Gastrocnemius medialis (tissue), 4 donors: ENCODE results near the gene MEF2C. TPM values are rescaled to one million over a fixed set of nuclear protein-coding genes. Genes with fewer than 3 reads are reported as not detected.

ENCODE experiments used
- ATAC-seq, 2 donors: fragments of 150-250 bp; one replicate each; pipeline ENCODE4 v1.9.1; 2016
- DNase-seq, 2 donors: peaks; one replicate each; pipeline ENCODE4 v3.0.0-alpha.2; 2019
- H3K27ac ChIP-seq, 4 donors: fragments of 200-600 bp; sonication (generic); 1 replicate in 1 of 4; 2 replicates in 3 of 4; pipeline ENCODE4 v1.5.1; 2016 to 2018; ENCODE audit warnings: mild to moderate bottlenecking in 2 of 4, moderate library complexity in 1 of 4
- H3K27me3 ChIP-seq, 3 donors: fragments of 200-600 bp; sonication (generic) in 2 of 3; 1 replicate in 1 of 3; 2 replicates in 2 of 3; pipeline versions ENCODE4 v1.5.1 to v1.6.0; 2016 to 2019; ENCODE audit warnings: mild to moderate bottlenecking in 1 of 3, moderate library complexity in 1 of 3
- H3K36me3 ChIP-seq, 2 donors: fragments of 200-600 bp; sonication (generic) in 1 of 2; one replicate each; pipeline ENCODE4 v1.5.1; 2017 to 2018
- H3K4me1 ChIP-seq, 2 donors: fragments of 200-600 bp; sonication (generic) in 1 of 2; one replicate each; pipeline ENCODE4 v1.5.1; 2016 to 2017; ENCODE audit warnings: mild to moderate bottlenecking in 2 of 2
- H3K4me3 ChIP-seq, 4 donors: fragments of 200-600 bp; sonication (generic) in 3 of 4; 1 replicate in 1 of 4; 2 replicates in 3 of 4; pipeline ENCODE4 v1.5.1; 2016 to 2019; ENCODE audit warnings: mild to moderate bottlenecking in 2 of 4
- H3K9me3 ChIP-seq, 3 donors: fragments of 200-600 bp; sonication (generic) in 2 of 3; 1 replicate in 1 of 3; 2 replicates in 2 of 3; pipeline ENCODE4 v1.5.1; 2016 to 2019
- POLR2A ChIP-seq, 2 donors: fragments of 450-650 bp; IDR thresholded peaks; one replicate each; pipeline ENCODE4 v1.6.1; 2017; ENCODE audit warnings: antibody characterized with exemption in 2 of 2, mild to moderate bottlenecking in 2 of 2, moderate library complexity in 2 of 2
- in situ Hi-C, 4 donors: fragments of 200-750 bp; cut with MboI; loops; one replicate each; pipeline versions ENCODE4 v1.15.0 to v1.8.0; 2017; ENCODE audit warnings: low sequenced_read_pairs in 4 of 4
- intact Hi-C: fragments of 100-400 bp; cut with DNase I; formaldehyde crosslinking; loops from one replicate; pipeline ENCODE4 v1.15.1; 2023; ENCODE audit warnings: low total_unique reads
- total RNA-seq, 4 donors: library from RNA; depleted of rRNA; stranded (reverse); fragments of >200 nt; gene quantifications; one replicate each; pipeline versions ENCODE4 v1.1.0 to v1.2.3, GENCODE V29; 2016
- TF ChIP-seq, protein P1 (sequence below), 5 experiments: fragments of 450-650 bp in 3 of 5; fragments of 200-600 bp in 2 of 5; sonication (generic) in 2 of 5; IDR thresholded peaks in 4 of 5; conservative IDR thresholded peaks in 1 of 5; 1 replicate in 4 of 5; 2 replicates in 1 of 5; pipeline ENCODE4 v1.5.1; 2016 to 2019; ENCODE audit warnings: antibody characterized with exemption in 5 of 5, mild to moderate bottlenecking in 3 of 5, moderate library complexity in 3 of 5

MEF2C gene
- total RNA-seq, 4 donors from 2014 or later, result 63.8 to 192 (median 128) TPM

DNA sequence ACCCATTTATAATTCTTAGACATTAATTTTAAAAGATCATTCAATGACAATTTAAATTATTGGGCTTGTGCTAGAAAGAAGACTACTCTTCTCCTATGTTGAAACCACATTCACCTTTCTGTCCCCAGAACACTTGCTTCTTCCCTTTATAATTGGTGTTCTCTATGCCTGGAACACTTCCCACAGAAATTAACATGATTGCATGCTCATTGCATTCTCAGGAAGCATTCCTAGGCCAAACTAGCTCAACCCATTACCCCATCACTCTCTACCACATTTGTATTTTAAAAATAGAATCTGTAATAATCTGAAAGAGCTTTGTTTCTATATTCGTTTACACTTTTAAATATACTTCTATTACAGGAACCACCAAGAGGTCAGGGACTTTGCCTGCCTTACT lies 184.7 kb downstream of the MEF2C start:
- intact Hi-C loops (no loop called here), in situ Hi-C loops (loop anchor here in 1 of 4 donors (25.0 kb wide), 1 partner anchor 1286 kb away; the partner anchor contains the start of gene CCNH)
- peaks cover 62 to 72% (median 66%) of the 10 kb centered on the region in 3 donors for H3K27me3 ChIP-seq
- H3K9me3 ChIP-seq, result no peaks in the 10 kb centered on the region
- no peak overlapping the region for H3K27ac ChIP-seq
- ATAC-seq (no peak), DNase-seq (no peak)
- H3K4me1 ChIP-seq, result no peaks in the 10 kb centered on the region
- H3K4me3 ChIP-seq, result no peak overlapping the region
- no peaks in the 10 kb centered on the region for H3K36me3 ChIP-seq
- TF ChIP-seq, protein P1, sequence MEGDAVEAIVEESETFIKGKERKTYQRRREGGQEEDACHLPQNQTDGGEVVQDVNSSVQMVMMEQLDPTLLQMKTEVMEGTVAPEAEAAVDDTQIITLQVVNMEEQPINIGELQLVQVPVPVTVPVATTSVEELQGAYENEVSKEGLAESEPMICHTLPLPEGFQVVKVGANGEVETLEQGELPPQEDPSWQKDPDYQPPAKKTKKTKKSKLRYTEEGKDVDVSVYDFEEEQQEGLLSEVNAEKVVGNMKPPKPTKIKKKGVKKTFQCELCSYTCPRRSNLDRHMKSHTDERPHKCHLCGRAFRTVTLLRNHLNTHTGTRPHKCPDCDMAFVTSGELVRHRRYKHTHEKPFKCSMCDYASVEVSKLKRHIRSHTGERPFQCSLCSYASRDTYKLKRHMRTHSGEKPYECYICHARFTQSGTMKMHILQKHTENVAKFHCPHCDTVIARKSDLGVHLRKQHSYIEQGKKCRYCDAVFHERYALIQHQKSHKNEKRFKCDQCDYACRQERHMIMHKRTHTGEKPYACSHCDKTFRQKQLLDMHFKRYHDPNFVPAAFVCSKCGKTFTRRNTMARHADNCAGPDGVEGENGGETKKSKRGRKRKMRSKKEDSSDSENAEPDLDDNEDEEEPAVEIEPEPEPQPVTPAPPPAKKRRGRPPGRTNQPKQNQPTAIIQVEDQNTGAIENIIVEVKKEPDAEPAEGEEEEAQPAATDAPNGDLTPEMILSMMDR (IDR thresholded peaks at IDR 0.05 in 4 of 5, conservative IDR thresholded peaks at IDR 0.05 in 1 of 5), result no peak
- no peak for TF ChIP-seq POLR2A (IDR thresholded peaks at IDR 0.05)

DNA sequence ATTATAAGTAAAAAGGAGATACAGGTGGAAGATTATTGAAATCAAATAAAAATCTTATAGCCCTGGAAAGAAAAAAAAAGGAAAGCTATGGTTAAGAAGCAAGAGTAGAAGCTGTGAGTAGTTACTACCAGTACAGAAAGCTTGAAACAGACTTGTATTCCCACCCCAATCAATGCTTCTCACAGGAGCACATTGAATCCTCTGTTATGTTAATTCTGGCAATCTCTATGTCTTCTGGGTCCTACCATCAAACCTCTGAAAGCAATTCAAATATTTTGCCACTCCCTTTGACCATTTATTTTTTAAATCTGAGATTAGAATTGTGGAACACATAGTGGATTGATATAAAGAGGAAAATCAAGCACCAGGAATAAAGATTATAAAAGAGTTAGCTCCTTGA lies 186.5 kb downstream of the MEF2C start:
- ATAC-seq (no peak), DNase-seq (no peak)
- H3K36me3 ChIP-seq, result no peaks in the 10 kb centered on the region
- TF ChIP-seq, protein P1 (IDR thresholded peaks at IDR 0.05 in 4 of 5, conservative IDR thresholded peaks at IDR 0.05 in 1 of 5), result no peak
- TF ChIP-seq POLR2A (IDR thresholded peaks at IDR 0.05), result no peak
- no peaks in the 10 kb centered on the region for H3K9me3 ChIP-seq
- in situ Hi-C loops, result loop anchor here in 1 of 4 donors (25.0 kb wide), 1 partner anchor 1284 kb away; the partner anchor contains the start of gene CCNH
- no peak overlapping the region for H3K27ac ChIP-seq
- H3K4me3 ChIP-seq, result no peak overlapping the region
- peaks cover 0 to 4% of the 10 kb centered on the region in 2 donors for H3K4me1 ChIP-seq
- intact Hi-C loops, result no loop called here
- peaks cover 80 to 90% (median 81%) of the 10 kb centered on the region in 3 donors for H3K27me3 ChIP-seq

DNA sequence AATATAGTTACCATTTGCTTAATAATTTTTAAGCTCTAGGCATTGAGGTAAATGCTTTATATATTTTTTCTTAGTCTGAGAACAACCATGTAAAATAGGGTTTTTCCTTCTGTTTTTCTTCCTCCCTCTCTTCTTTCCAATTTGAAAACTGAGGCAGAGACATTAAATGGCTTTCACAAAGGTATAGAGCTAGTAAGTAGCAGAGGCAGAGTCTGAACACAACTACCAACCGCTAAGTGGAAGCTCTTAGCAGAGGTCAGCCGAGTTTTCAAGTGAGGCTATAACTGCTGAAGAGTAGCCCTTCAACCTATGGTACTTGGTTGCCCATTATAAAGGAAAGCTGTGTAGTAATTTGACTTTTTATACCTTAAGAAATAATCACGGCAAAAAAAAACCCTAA lies 187.1 kb downstream of the MEF2C start:
- in situ Hi-C loops, result loop anchor here in 1 of 4 donors (25.0 kb wide), 1 partner anchor 1284 kb away; the partner anchor contains the start of gene CCNH
- peaks cover 85 to 95% (median 86%) of the 10 kb centered on the region in 3 donors for H3K27me3 ChIP-seq
- DNase-seq (no peak), ATAC-seq (no peak)
- TF ChIP-seq, protein P1 (IDR thresholded peaks at IDR 0.05 in 4 of 5, conservative IDR thresholded peaks at IDR 0.05 in 1 of 5), result no peak
- no peak for TF ChIP-seq POLR2A (IDR thresholded peaks at IDR 0.05)
- no peaks in the 10 kb centered on the region for H3K36me3 ChIP-seq
- no peaks in the 10 kb centered on the region for H3K9me3 ChIP-seq
- no peak overlapping the region for H3K4me3 ChIP-seq
- no peak overlapping the region for H3K27ac ChIP-seq
- intact Hi-C loops, result no loop called here
- H3K4me1 ChIP-seq, result peaks cover 4 to 8% of the 10 kb centered on the region in 2 donors

DNA sequence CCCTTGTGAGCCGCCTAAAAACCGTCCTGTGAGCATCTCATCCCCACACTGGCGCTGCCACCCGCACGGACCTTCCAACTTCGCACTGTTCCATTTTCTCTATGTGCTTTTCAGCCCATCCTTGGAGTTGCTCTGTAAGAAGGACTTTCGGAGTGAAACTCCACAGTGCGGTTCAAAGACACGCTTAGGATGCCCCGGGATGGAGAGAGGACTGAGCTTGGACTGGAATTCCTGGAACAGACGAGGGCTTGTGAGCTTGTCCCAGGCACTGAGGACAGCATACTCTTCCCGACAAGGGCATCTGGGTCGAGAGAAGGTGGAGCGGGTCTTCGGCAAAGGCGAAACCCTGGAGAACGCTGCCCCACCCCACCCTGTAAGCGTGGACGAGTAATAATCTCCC lies 187.8 kb downstream of the MEF2C start:
- Histone ChIP-seq H3K4me1 (peaks cover 11 to 14% of the 10 kb centered on the region in 2 donors), H3K9me3 (no peaks in the 10 kb centered on the region), H3K27me3 (peaks cover 90 to 98% (median 93%) of the 10 kb centered on the region in 3 donors), H3K27ac (no peak overlapping the region), H3K4me3 (peak overlapping the region in 1 of 4 donors; percentile 3), H3K36me3 (no peaks in the 10 kb centered on the region)
- ATAC-seq (no peak), DNase-seq (no peak)
- TF ChIP-seq, protein P1 (IDR thresholded peaks at IDR 0.05 in 4 of 5, conservative IDR thresholded peaks at IDR 0.05 in 1 of 5), result no peak
- no peak for TF ChIP-seq POLR2A (IDR thresholded peaks at IDR 0.05)
- in situ Hi-C loops, result loop anchor here in 1 of 4 donors (25.0 kb wide), 1 partner anchor 1283 kb away; the partner anchor contains the start of gene CCNH
- intact Hi-C loops, result no loop called here
